GM23338 (cell line): ENCODE results near the gene ZNF112. TPM values are rescaled to one million over a fixed set of nuclear protein-coding genes. Genes with fewer than 3 reads are reported as not detected.
A peak's percentile ranks its signal among the peaks of the same experiment; 100 is the strongest.

Source experiments
- ATAC-seq: fragments of 200-7000 bp; cut with Tn5 transposase; 3 replicates; pipeline ENCODE4 v1.9.1; 2020
- DNase-seq: peaks from one replicate; pipeline ENCODE4 v3.0.0-alpha.2; 2015; ENCODE audit warnings: low spot score
- H2AFZ ChIP-seq: fragments of 200-600 bp; sonication (generic); 2 replicates; pipeline ENCODE4 v1.8.0; 2016; ENCODE audit warnings: antibody characterized with exemption, mild to moderate bottlenecking, moderate library complexity
- H3F3A ChIP-seq: fragments of 200-600 bp; sonication (generic); replicated peaks from 2 replicates; pipeline ENCODE4 v1.8.0; 2017; ENCODE audit warnings: antibody characterized with exemption, mixed run types, low read depth
- H3K27ac ChIP-seq: fragments of 200-600 bp; sonication (generic); 2 replicates; pipeline ENCODE4 v1.6.1; 2016; ENCODE audit warnings: low read depth
- H3K27me3 ChIP-seq: fragments of 200-600 bp; sonication (generic); 2 replicates; pipeline ENCODE4 v1.8.0; 2016; ENCODE audit warnings: mild to moderate bottlenecking, mixed run types, moderate library complexity; ENCODE audit not compliant: insufficient read depth
- H3K36me3 ChIP-seq: fragments of 200-600 bp; sonication (generic); 2 replicates; pipeline ENCODE4 v1.8.0; 2016; ENCODE audit warnings: mild to moderate bottlenecking; ENCODE audit not compliant: insufficient read depth
- H3K4me1 ChIP-seq: fragments of 200-600 bp; sonication (generic); 2 replicates; pipeline ENCODE4 v1.8.0; 2016; ENCODE audit warnings: mild to moderate bottlenecking, moderate library complexity; ENCODE audit not compliant: insufficient read depth
- H3K4me2 ChIP-seq: fragments of 200-600 bp; sonication (generic); 2 replicates; pipeline ENCODE4 v1.7.1; 2017; ENCODE audit warnings: mixed run types
- H3K4me3 ChIP-seq: fragments of 200-600 bp; sonication (generic); 2 replicates; pipeline ENCODE4 v1.6.1; 2016; ENCODE audit warnings: mixed run types
- H3K79me2 ChIP-seq: fragments of 200-600 bp; sonication (generic); replicated peaks from 2 replicates; pipeline ENCODE4 v1.8.0; 2017; ENCODE audit warnings: mild to moderate bottlenecking; ENCODE audit not compliant: insufficient read depth
- H3K9me2 ChIP-seq: fragments of 200-600 bp; sonication (generic); 2 replicates; pipeline ENCODE4 v1.8.0; 2017; ENCODE audit not compliant: insufficient read depth
- H4K20me1 ChIP-seq: fragments of 200-600 bp; sonication (generic); replicated peaks from 2 replicates; pipeline ENCODE4 v1.8.0; 2017; ENCODE audit warnings: mild to moderate bottlenecking; ENCODE audit not compliant: insufficient read depth
- H3K27ac Mint-ChIP-seq: 2 replicates; pipeline ENCODE4 v1.8.0; 2020; ENCODE audit warnings: inconsistent platforms, mild to moderate bottlenecking, moderate library complexity, mixed read lengths
- H3K27me3 Mint-ChIP-seq: 3 replicates; pipeline ENCODE4 v1.8.0; 2022; ENCODE audit warnings: low read depth, mild to moderate bottlenecking, moderate library complexity, mixed read lengths, inconsistent platforms; ENCODE audit not compliant: insufficient read depth, poor library complexity
- H3K36me3 Mint-ChIP-seq: 3 replicates; pipeline ENCODE4 v1.8.0; 2021; ENCODE audit warnings: low read depth, mild to moderate bottlenecking, inconsistent platforms, moderate library complexity, mixed read lengths
- H3K4me1 Mint-ChIP-seq: 3 replicates; pipeline ENCODE4 v1.8.0; 2020; ENCODE audit warnings: mild to moderate bottlenecking, inconsistent platforms, mixed read lengths
- H3K4me3 Mint-ChIP-seq: 3 replicates; pipeline ENCODE4 v1.8.0; 2021; ENCODE audit warnings: moderate library complexity, mild to moderate bottlenecking, inconsistent platforms, mixed read lengths
- H3K9me3 Mint-ChIP-seq: 3 replicates; pipeline ENCODE4 v1.8.0; 2020; ENCODE audit warnings: moderate library complexity, mild to moderate bottlenecking, inconsistent platforms, mixed read lengths
- CREB1 ChIP-seq: fragments of 250-450 bp; sonication (Bioruptor Pico); IDR thresholded peaks from 2 replicates; pipeline ENCODE4 v1.5.0; 2020; ENCODE audit warnings: low read depth, mild to moderate bottlenecking, moderate library complexity
- EZH2 ChIP-seq: fragments of 200-600 bp; sonication (generic); IDR thresholded peaks from one replicate; pipeline ENCODE4 v1.8.0; 2017; ENCODE audit warnings: antibody characterized with exemption, mild to moderate bottlenecking, low read depth; ENCODE audit not compliant: unreplicated experiment
- EZH2phosphoT487 ChIP-seq: fragments of 200-600 bp; sonication (generic); IDR thresholded peaks from one replicate; pipeline ENCODE4 v1.8.1; 2018; ENCODE audit warnings: antibody characterized with exemption; ENCODE audit not compliant: unreplicated experiment
- JUNB ChIP-seq: IDR thresholded peaks from one replicate; pipeline ENCODE4 v1.6.1; 2016; ENCODE audit warnings: antibody characterized with exemption; ENCODE audit not compliant: unreplicated experiment
- NANOG ChIP-seq: IDR thresholded peaks from 2 replicates; pipeline ENCODE4 v1.6.1; 2016; ENCODE audit warnings: antibody characterized with exemption, borderline replicate concordance
- POLR2AphosphoS5 ChIP-seq: IDR thresholded peaks from 2 replicates; pipeline ENCODE4 v1.6.1; 2016; ENCODE audit warnings: antibody characterized with exemption, low read depth
- STAT1 ChIP-seq: IDR thresholded peaks from one replicate; pipeline ENCODE4 v1.6.1; 2016; ENCODE audit warnings: antibody characterized with exemption; ENCODE audit not compliant: unreplicated experiment
- ZNF114 ChIP-seq: fragments of 250-450 bp; sonication (Bioruptor Pico); IDR thresholded peaks from 2 replicates; pipeline ENCODE4 v1.5.0; 2020; ENCODE audit warnings: mild to moderate bottlenecking, moderate library complexity
- ZNF331 ChIP-seq: fragments of 250-450 bp; sonication (Bioruptor Pico); IDR thresholded peaks from 2 replicates; pipeline ENCODE4 v1.5.0; 2020; ENCODE audit warnings: low read depth, mild to moderate bottlenecking, moderate library complexity
- polyA plus RNA-seq: library from polyadenylated mRNA; unstranded; fragments of >200 nt; fragmentation: Nextera tagmentation; extraction: Ambion mirVana; gene quantifications from 2 replicates; pipeline ENCODE4 v1.2.1, GENCODE V29; 2016
- total RNA-seq: library from RNA; depleted of rRNA; stranded (reverse); fragments of >200 nt; shearing (Covaris generic); gene quantifications from 2 replicates; pipeline ENCODE4 v1.2.3, GENCODE V29; 2014
- TF ChIP-seq, protein P1 (sequence below): IDR thresholded peaks from 2 replicates; pipeline ENCODE4 v1.6.1; 2016; ENCODE audit warnings: antibody characterized with exemption
- TF ChIP-seq, protein P2 (sequence below): IDR thresholded peaks from one replicate; pipeline ENCODE4 v1.6.1; 2018; ENCODE audit warnings: antibody characterized with exemption; ENCODE audit not compliant: unreplicated experiment
- TF ChIP-seq, protein P3 (sequence below), 2 experiments: fragments of 200-600 bp in 1 of 2; sonication (generic) in 1 of 2; conservative IDR thresholded peaks; 2 replicates each; pipeline versions ENCODE4 v1.5.1 to v1.6.1; 2016 to 2017; ENCODE audit warnings: antibody characterized with exemption in 2 of 2, low read depth in 2 of 2, mild to moderate bottlenecking in 2 of 2, moderate library complexity in 1 of 2
- TF ChIP-seq, protein P4 (sequence below): fragments of 250-450 bp; sonication (Bioruptor Pico); IDR thresholded peaks from 2 replicates; pipeline ENCODE4 v1.5.0; 2020; ENCODE audit warnings: mild to moderate bottlenecking, moderate library complexity

The ZNF112 gene
- total and polyA plus RNA-seq, 2 experiments from 2014 or later: 3.0 to 4.2 TPM

DNA sequence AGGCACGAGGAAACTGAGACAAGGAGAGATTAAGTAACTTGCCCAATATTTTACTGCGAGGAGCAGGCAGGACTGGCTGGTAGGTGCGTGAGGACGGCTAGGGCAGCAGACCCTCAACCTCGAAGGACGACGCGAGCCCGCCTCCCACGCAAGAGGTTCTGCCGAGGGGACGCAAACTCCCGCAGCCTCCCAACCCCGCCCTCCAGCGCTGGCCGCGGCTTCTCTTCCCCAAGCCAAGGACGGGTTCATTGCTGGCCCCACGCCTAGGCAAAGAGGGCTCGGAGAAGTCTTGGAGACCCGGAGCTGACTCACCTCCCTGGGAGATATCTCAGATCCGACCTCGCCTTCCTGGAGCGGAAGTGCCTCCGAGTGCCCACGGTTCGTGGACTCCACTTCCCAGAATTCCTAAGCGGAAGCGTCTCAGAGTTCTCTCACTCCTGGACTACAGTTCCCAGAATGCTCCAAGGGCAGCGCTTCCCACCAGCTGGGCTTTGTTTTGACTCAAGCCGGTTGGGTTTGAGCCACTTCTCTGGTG is 51.8 kb downstream of the ZNF112 start, which contains the start of gene ZNF235:
Gene ZNF235 (minus strand): TSS at position 367 of the 535 bp plus-strand sequence. CDS start 1,621 bp downstream, outside the sequence.
- Histone ChIP-seq H3F3A (no peaks in the 10 kb centered on the region), H3K4me1 (0 out of 2 replicates have a peak, but pooled peaks cover 5% of the 10 kb centered on the region), H3K27me3 (no peaks in the 10 kb centered on the region), H3K27ac (no peak within 1 kb of the TSS), H3K36me3 (peaks cover 3% of the 10 kb centered on the region; the same call in 1 of the 2 replicates), H2AFZ (peak within 1 kb of the TSS; percentile 33), H4K20me1 (0 out of 2 replicates have a peak, but pooled peaks cover 3% of the 10 kb centered on the region), H3K9me2 (no peaks in the 10 kb centered on the region), H3K79me2 (no peaks in the 10 kb centered on the region), H3K4me2 (peak within 1 kb of the TSS; percentile 82), H3K4me3 (peak within 1 kb of the TSS; percentile 70)
- TF ChIP-seq ZNF331: no peak
- TF ChIP-seq NANOG: no peak
- TF ChIP-seq STAT1: no peak
- peak; percentile 79 for TF ChIP-seq POLR2AphosphoS5
- TF ChIP-seq, protein P1, sequence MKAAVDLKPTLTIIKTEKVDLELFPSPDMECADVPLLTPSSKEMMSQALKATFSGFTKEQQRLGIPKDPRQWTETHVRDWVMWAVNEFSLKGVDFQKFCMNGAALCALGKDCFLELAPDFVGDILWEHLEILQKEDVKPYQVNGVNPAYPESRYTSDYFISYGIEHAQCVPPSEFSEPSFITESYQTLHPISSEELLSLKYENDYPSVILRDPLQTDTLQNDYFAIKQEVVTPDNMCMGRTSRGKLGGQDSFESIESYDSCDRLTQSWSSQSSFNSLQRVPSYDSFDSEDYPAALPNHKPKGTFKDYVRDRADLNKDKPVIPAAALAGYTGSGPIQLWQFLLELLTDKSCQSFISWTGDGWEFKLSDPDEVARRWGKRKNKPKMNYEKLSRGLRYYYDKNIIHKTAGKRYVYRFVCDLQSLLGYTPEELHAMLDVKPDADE: peak; percentile 99
- TF ChIP-seq EZH2: no peak
- TF ChIP-seq EZH2phosphoT487: no peak
- TF ChIP-seq, protein P2, sequence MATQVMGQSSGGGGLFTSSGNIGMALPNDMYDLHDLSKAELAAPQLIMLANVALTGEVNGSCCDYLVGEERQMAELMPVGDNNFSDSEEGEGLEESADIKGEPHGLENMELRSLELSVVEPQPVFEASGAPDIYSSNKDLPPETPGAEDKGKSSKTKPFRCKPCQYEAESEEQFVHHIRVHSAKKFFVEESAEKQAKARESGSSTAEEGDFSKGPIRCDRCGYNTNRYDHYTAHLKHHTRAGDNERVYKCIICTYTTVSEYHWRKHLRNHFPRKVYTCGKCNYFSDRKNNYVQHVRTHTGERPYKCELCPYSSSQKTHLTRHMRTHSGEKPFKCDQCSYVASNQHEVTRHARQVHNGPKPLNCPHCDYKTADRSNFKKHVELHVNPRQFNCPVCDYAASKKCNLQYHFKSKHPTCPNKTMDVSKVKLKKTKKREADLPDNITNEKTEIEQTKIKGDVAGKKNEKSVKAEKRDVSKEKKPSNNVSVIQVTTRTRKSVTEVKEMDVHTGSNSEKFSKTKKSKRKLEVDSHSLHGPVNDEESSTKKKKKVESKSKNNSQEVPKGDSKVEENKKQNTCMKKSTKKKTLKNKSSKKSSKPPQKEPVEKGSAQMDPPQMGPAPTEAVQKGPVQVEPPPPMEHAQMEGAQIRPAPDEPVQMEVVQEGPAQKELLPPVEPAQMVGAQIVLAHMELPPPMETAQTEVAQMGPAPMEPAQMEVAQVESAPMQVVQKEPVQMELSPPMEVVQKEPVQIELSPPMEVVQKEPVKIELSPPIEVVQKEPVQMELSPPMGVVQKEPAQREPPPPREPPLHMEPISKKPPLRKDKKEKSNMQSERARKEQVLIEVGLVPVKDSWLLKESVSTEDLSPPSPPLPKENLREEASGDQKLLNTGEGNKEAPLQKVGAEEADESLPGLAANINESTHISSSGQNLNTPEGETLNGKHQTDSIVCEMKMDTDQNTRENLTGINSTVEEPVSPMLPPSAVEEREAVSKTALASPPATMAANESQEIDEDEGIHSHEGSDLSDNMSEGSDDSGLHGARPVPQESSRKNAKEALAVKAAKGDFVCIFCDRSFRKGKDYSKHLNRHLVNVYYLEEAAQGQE: no peak
- TF ChIP-seq, protein P3, sequence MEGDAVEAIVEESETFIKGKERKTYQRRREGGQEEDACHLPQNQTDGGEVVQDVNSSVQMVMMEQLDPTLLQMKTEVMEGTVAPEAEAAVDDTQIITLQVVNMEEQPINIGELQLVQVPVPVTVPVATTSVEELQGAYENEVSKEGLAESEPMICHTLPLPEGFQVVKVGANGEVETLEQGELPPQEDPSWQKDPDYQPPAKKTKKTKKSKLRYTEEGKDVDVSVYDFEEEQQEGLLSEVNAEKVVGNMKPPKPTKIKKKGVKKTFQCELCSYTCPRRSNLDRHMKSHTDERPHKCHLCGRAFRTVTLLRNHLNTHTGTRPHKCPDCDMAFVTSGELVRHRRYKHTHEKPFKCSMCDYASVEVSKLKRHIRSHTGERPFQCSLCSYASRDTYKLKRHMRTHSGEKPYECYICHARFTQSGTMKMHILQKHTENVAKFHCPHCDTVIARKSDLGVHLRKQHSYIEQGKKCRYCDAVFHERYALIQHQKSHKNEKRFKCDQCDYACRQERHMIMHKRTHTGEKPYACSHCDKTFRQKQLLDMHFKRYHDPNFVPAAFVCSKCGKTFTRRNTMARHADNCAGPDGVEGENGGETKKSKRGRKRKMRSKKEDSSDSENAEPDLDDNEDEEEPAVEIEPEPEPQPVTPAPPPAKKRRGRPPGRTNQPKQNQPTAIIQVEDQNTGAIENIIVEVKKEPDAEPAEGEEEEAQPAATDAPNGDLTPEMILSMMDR (conservative IDR thresholded peaks at IDR 0.05; ENCODE audit: low read depth in 2 of 2): no peak
- no peak for TF ChIP-seq ZNF114 (CRISPR knock-in tag)
- 0 out of 2 replicates have a peak, but pooled peaks have one; percentile 14 for TF ChIP-seq CREB1 (CRISPR knock-in tag)
- TF ChIP-seq, protein P4, sequence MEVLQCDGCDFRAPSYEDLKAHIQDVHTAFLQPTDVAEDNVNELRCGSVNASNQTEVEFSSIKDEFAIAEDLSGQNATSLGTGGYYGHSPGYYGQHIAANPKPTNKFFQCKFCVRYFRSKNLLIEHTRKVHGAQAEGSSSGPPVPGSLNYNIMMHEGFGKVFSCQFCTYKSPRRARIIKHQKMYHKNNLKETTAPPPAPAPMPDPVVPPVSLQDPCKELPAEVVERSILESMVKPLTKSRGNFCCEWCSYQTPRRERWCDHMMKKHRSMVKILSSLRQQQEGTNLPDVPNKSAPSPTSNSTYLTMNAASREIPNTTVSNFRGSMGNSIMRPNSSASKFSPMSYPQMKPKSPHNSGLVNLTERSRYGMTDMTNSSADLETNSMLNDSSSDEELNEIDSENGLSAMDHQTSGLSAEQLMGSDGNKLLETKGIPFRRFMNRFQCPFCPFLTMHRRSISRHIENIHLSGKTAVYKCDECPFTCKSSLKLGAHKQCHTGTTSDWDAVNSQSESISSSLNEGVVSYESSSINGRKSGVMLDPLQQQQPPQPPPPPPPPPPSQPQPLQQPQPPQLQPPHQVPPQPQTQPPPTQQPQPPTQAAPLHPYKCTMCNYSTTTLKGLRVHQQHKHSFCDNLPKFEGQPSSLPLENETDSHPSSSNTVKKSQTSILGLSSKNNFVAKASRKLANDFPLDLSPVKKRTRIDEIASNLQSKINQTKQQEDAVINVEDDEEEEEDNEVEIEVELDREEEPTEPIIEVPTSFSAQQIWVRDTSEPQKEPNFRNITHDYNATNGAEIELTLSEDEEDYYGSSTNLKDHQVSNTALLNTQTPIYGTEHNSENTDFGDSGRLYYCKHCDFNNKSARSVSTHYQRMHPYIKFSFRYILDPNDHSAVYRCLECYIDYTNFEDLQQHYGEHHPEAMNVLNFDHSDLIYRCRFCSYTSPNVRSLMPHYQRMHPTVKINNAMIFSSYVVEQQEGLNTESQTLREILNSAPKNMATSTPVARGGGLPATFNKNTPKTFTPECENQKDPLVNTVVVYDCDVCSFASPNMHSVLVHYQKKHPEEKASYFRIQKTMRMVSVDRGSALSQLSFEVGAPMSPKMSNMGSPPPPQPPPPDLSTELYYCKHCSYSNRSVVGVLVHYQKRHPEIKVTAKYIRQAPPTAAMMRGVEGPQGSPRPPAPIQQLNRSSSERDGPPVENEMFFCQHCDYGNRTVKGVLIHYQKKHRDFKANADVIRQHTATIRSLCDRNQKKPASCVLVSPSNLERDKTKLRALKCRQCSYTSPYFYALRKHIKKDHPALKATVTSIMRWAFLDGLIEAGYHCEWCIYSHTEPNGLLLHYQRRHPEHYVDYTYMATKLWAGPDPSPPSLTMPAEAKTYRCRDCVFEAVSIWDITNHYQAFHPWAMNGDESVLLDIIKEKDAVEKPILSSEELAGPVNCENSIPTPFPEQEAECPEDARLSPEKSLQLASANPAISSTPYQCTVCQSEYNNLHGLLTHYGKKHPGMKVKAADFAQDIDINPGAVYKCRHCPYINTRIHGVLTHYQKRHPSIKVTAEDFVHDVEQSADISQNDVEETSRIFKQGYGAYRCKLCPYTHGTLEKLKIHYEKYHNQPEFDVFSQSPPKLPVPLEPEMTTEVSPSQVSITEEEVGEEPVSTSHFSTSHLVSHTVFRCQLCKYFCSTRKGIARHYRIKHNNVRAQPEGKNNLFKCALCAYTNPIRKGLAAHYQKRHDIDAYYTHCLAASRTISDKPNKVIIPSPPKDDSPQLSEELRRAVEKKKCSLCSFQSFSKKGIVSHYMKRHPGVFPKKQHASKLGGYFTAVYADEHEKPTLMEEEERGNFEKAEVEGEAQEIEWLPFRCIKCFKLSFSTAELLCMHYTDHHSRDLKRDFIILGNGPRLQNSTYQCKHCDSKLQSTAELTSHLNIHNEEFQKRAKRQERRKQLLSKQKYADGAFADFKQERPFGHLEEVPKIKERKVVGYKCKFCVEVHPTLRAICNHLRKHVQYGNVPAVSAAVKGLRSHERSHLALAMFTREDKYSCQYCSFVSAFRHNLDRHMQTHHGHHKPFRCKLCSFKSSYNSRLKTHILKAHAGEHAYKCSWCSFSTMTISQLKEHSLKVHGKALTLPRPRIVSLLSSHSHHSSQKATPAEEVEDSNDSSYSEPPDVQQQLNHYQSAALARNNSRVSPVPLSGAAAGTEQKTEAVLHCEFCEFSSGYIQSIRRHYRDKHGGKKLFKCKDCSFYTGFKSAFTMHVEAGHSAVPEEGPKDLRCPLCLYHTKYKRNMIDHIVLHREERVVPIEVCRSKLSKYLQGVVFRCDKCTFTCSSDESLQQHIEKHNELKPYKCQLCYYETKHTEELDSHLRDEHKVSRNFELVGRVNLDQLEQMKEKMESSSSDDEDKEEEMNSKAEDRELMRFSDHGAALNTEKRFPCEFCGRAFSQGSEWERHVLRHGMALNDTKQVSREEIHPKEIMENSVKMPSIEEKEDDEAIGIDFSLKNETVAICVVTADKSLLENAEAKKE (CRISPR knock-in tag): no peak
- TF ChIP-seq JUNB: no peak
- H3K27me3 Mint-ChIP-seq: no peaks in the 10 kb centered on the region
- peak within 1 kb of the TSS; percentile 94 for H3K4me3 Mint-ChIP-seq
- peaks cover 4% of the 10 kb centered on the region; the same call in 2 of the 3 replicates for H3K4me1 Mint-ChIP-seq
- ATAC-seq (peak; percentile 100), DNase-seq (peak; percentile 98)
- H3K27ac Mint-ChIP-seq: peak within 1 kb of the TSS; percentile 78
- H3K36me3 Mint-ChIP-seq: peaks cover 17% of the 10 kb centered on the region; the same call in 2 of the 3 replicates
- peaks cover 15% of the 10 kb centered on the region for H3K9me3 Mint-ChIP-seq
